ENCODE results near the gene TRPM3.
"Not testable (repeated sequence)": the region's sequence is repeated elsewhere in the genome, so short reads cannot be mapped to it uniquely, and the experiment has no call there.

The TRPM3 gene

DNA sequence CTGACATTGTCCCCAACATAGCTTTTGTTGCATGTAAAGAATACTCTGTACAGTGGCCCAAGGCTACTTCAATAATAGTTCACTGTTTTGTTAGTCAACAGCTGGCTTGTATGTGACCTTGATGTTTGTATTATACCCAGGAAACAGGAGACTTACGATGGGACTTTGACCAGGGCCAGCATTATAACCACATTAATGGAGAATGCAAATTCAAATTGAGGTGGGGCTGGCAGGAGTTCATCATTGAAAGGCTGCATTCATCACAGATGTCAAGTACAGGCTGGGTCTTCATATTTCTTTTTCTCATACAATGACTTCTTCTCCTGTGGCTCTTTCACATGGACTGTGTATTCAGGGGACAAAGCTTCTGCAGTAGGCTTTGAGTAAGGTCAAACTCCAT, 414.6 kb downstream of the TRPM3 start:
- DNase-seq, result not testable (repeated sequence)

DNA sequence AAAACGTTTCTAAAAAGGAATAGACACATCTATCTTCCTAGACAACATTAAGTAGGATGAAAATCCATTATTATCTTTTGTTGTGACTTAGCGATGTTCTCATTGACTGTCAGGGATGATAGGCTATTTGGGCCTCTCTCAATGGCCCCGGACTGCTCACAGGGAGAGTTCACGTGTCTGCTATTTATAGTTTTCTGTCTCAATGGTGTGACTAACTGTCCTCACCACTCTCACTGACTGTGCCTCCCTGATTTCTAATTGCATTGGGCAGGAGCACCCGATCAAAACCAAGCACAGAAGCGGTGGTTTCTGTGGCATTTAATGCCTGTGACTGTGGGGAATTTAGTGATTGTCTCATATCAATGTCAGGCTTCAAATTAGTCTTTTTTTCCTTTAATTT, 420.3 kb downstream of the TRPM3 start:
- DNase-seq, result no peak

DNA sequence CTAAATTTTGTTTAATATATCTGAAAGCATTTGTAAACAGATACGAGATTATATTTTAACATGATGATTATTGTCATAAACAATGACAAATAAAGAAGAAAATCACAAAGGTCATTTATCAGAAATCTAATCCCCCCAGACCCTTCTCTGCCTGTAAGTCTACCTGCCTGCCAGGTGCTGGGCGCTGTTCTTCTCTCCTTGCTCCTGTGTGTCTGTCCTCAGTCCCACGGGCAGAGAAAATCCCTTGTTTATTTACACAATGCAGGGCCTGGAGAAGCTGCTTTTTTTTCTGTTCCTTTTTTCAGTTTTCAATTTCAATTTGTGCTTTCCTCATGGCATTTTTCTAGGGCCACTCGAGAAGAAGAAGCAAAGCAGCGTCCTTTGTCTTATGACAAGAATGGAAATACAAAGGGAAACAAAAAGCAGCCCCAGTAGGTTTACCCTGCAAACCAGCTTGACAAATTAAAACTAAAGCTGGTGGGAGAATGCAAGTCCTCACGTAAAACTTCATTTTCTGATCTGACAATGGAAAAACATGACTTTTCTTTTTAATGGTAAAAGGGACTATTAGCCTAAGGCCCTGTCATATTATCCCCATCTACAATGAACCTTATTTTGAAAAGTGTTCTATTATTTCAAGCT, 424.6 kb downstream of the TRPM3 start:
- DNase-seq, result no peak

DNA sequence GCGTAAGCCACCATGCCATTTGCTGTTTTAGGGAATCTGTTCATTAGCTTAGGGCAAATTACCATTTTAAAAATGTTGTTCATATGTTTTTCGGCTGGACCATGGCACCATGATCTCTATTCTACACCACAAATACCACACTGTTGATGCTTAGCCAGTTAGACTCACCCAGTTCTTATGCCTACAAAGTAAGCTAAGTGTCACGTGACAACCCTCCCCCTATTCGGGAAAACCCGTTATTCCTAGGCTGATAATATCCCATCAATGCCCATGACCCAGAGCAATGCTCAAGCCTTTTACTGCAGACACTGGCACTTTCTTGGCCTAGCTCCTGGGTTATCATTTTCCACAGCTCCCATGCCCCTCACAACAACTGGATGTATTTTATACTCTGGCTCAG, 426.7 kb downstream of the TRPM3 start:
- no peak for DNase-seq

DNA sequence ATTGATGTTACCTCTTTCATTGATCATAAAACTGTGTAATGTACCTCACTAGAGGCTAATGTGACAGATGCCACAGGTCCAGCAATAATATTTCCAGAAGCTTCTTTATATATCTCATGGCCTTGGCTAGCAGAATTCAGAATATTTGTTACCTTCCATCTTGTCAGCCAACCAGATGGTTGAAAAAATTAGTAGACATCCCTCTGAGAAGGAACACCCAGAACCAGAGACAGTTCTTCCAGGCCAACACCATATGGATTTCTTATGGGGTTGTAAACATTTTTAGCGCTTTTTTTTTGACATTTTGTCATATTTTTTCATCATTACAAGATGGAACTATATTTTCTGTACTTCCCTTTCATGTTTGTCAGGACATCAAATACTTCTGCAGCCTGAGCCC, 428.2 kb downstream of the TRPM3 start:
- no peak for DNase-seq

DNA sequence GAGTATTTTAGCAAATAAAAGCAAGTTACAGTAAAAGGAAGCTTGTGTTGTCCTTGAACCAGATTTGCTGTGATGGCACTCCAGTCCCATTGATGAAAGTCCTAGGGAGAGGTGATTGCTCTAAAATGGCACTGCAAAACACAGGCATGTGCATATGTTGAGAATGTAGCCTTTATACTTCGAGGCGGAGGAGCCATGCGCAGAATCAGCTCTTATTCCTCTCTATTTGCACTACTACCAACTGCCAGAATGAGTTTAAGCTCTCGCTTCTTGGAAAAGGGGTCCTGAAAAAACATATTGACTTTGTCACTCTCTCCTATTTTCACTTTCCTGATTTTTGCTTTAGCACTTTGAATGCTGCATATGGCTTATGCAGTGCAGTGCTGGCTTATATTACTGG, 429.0 kb downstream of the TRPM3 start:
- DNase-seq, result no peak

DNA sequence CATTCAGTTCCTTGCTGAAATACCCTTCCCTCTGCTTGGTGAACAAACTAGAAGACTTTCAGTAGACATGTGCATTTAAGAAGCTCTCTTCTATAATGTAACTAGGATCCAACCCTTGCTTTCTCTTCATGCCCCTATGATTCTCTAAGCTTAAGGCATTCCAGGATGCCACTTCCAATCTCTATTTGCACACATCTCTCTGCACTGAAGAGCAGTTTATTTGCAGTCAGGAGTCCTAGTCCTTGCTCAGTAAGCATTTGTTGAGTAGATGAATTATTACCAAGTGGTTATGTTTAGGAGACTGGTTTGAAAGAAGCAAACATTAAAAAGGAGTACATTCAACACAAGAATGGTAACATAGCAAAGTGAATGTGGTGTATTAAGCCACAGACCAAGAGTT, 432.7 kb downstream of the TRPM3 start:
- no peak for DNase-seq

DNA sequence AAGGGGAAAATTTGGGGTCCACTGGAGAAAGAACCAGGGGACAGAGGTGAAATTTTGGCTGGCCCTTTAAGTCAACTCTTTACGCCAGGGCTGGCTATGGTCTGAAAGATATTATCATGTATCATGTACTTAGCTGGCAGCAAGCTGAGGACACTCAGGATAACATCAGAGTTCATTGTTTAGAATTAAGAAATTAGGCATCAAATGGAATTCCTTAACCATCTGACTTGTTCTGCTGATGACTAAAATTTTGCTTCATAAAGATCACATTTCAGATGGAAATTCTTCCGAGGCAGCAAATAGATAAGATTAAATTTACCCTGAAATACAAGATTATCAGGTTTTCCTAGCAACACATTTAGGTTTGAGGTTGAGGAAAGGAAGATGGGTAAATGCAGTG, 437.6 kb downstream of the TRPM3 start:
- no peak for DNase-seq

DNA sequence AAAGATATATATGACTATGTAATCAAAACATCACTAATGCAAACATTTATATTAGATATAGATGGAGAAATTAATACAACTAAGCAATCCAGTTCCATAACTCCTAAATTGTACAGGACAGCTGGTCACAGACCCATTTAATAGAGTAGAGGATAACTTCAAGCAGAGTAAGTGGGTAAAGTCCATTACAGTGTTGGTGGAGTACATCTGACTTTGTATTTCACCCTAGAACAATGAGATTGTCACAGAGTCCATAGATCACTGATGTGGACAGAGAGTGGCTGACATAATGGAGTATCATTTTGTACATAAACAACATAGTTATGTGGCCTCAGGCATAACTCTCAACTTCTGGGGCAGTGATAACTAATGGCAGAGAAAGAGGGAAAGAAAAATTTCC, 439.1 kb downstream of the TRPM3 start:
- DNase-seq, result no peak

DNA sequence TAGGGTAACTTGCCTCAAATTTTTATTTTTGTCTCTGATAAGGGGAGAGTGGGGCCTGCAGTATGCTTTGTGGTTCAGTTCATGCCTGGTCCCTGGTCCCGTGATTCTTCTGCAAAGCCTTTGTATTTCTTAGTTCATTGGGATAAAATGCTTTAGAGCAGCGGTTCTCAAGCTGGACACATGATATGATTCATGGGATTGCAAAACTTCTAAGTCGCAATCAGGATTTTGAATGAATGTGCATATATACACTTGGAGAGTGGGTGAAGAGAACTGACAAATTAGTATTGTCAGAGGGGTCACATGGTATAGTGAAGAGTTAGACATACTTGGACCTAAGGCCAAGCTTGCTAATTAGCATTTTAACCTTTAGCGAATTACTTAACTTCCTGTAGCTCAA, 441.6 kb downstream of the TRPM3 start:
- no peak for DNase-seq

DNA sequence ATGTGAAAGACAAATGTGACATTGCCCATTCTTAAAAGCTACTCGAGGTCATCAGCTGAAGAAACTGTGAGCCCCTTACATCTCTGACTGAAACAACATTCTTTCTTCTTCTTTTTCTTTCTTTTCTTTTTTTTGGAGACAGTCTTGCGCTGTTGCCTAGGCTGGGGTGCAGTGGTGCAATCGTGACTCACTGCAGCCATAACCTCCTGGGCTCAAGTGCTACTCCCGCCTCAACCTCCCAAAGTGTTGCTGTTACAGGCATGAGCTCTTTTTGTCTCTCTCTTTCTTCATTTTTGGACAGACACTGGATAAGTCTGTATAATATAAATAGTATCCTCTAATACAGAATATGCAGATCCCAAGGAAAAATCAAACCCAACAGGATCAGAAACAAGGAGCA, 443.3 kb downstream of the TRPM3 start:
- DNase-seq, result no peak

DNA sequence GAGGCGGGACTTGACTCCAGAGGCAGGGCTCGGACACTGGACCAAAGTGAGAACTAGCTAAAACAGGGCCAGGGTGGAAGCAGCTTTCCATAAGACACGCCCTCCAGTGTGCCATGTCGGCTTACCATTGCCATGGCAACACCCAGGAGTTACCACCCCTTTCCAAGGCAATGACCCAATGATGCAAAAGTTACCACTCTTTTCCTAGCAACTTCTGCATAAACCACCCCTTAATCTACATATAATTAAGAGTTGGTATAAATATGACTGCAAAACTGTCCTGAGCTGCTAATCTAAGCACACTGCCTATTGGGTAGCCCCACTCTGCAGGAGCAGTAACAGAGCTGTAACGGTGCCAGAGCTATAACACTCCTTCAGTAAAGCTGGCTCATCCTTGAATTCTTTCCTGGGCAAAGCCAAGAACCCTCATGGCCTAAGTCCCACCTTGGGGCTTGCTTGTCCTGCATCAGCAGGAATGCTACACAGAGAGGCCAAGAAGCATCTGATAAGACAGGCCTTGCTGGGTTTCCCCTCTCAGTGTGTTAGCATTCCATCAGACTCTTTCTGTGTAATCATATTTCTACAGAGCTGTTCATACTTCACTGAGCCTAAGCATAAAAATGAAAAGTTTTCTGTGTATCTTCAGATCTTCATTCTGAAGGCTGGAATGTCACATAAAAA, 444.2 kb downstream of the TRPM3 start:
- no peak for DNase-seq

DNA sequence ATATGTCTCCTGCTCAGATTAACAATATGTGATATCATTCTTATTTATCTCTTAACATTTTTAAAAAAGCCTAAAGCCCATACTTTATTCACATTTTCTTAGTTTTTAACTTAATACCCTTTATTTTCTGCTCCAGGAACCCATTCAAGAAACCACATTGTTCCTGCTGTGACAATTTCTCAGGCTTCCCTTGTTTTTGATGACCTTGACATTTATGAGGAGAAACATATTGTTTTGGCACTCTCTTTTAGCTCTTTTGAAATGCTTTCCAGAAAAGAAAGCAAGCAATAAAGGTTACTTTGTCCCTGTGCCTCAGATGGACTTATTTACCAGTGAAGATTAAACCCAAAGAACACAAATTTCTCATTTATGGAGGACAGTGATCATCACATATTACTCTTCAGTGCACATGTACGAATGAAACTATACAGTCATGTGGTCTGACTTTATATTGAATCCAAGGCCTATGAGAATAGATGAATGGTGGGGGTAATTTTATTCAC, 445.5 kb downstream of the TRPM3 start:
- DNase-seq, result no peak

DNA sequence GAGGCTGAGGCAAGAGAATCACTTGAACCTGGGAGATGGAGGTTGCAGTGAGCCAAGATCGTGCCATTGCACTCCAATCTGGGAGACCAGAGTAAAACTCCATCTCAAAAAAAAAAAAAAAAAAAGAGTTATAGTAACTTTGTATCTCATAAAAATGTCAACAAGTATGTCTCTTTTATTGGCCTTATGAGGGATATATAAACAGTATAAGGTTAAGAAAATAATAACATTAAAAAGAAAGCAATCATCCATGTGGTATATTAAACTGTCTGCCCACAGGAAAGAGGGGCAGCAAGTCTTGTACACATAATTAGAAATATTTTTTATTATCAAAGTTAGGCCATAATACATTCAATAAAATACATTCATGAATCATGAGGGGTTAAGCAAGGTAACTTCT, 447.6 kb downstream of the TRPM3 start:
- no peak for DNase-seq

DNA sequence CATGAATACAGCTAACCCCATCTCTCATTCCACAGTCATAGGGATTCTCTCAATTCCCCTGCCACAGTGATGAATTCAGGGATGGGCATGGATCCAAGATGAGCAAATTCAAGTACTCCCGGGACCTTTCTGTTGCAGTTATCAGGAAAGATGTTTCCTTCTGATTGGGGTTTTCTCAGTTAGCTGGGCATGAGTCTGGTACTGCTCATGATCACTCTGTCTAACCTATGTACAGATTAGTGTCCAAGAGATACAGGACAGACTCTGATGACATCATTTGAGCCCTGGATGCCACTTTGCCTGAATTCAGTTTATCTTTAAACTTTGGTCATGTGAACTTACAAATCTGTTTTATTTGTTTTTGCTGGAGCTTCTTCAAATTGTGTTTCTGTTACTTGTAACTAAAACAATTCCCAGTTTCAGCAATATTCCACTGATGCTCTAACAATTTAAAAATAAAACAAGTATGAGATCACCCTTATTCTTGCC, 449.2 kb downstream of the TRPM3 start:
- DNase-seq, result no peak

DNA sequence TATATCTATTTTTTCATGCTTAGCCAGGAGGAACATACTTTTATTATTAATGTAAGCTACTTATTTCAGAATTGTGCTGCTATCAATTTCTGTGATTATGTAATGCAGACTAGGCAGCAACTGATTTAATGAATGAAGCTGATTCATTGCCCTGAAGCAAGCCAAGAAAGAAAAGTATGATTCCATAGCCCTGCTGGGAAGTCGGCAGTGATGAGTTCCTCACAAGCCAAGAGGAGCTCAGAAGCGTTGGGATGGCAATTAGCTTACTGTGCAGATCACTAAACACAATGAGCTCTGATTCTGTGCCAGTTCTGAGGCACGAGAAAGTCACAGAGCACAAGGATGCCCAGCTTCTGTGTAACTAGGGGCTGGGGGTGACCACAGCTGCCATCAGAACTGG, 452.7 kb downstream of the TRPM3 start:
- DNase-seq, result no peak

DNA sequence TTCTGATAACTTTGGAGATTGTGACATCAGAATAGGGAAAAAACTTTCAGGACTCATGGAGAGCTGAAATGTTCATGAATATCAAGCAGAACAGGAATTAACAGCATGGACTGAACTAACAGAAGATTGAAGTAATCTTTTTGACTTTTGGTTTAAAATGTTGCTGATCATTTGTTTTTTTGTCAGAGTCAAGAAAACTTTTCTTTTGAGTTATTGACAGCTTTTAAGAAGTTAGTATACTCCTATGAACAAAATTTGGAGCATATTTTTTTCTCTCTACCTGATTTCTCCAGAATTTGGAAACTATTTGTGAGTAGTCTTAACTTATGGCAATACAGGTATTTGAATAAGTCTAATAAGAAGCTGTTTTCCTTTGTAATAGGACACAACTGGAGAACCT, 462.7 kb downstream of the TRPM3 start:
- DNase-seq, result no peak

DNA sequence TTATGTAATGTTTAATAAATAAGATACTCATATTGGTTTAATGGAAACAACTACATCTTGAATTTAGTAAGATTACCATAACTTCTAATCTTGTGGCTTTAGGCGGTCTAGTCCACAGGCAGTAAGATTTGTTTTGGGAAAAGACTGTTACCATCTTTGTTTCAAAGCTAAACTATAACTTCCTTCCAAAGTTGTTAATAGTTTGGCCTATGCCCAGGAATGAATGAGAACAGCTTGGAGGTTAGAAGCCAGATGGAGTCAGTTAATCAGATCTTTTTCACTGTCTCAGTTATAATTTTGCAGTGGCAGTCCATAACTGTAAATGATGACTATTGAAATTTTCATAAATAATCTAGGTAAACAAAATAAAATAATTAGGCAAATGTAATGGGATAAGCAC, 465.1 kb downstream of the TRPM3 start:
- DNase-seq, result no peak

DNA sequence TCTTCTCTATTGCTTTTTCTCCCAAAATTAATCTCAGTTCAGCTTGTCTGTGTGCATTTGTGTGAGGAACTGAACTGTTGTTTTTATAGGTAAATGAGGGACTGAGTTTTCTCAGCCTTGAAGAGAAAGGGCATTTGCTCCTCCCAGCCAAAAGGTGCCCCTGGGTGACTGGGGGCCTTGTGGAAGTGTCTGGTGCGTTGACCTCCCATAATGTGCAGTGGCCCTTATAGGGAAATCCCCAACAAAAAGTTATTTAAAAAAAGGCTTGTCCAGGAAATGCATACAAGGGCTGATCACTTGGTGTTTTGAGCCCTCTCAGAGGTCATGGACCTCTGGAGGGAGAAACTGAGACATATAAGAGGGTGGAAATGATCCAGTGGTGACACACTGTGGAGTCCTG, 467.3 kb downstream of the TRPM3 start:
- DNase-seq, result no peak

DNA sequence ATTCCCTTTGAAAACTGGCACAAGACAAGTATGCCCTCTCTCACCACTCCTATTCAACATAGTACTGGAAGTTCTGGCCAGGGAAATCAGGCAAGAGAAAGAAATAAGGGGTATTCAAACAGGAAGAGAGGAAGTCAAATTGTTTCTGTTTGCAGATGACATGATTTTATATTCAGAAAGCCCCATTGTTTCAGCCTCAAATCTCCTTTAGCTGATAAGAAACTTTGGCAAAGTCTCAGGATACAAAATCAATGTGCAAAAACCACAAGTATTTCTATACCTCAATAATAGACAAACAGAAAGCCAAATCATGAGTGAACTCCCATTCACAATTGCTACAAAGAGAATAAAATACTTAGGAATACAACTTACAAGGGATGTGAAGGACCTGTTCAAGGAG, 476.8 kb downstream of the TRPM3 start:
- not testable (repeated sequence) for DNase-seq

DNA sequence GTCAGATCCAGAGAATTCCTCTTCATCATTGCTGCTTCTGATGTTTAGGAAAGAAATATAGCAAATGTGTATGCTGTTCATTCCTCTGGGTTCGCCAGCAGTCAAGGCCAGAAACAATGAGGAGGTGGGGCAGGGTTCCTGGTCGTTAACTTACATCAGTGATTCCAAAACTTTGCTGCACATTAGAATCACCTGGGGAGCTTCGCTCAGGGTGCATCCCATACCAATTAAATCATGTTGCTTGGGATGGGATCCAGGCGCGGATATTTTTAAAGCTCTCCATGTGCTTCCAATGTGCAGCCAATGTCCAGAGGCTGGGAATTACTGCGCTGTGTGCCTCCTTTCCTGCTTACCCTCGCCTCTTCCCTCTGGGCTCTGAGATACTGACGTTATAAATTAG, 479.1 kb downstream of the TRPM3 start:
- no peak for DNase-seq

DNA sequence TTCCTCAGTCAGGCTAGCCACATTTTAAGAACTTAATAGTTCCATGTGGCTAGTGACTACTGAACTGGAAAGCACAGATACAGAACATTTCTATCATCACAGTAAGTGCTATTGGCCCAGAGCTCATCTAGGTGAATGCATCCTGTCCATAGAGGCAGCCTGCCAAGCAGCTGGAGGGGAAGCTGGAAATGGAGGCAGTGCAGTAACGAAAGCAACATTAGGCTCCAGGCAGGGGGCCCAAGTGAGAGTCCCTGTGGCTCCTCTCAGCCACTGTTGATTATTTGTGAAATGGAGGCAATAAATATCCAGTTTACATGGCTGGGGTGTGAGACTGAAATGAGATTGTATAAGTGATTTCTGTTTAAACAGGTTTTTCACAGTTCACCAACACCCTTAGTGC, 479.8 kb downstream of the TRPM3 start:
- no peak for DNase-seq

DNA sequence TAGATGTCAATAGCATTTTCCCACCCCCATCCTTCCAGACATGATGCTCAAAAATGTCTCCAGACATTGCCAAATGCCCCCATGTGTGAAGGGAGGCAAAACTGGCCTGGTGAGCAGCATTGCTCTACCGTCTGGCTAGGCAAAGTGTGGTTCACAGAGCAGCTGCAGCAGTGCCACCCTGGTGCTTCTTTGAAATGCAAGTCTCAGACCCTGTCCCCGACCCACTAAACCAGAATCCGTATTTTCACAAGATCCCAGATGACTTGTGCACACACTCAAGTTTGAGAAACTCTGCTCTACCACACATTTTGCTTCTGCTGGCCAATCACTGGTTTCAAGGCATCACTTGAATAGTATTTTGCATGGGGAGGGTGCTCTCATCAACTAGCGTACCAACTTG, 480.4 kb downstream of the TRPM3 start:
- no peak for DNase-seq

DNA sequence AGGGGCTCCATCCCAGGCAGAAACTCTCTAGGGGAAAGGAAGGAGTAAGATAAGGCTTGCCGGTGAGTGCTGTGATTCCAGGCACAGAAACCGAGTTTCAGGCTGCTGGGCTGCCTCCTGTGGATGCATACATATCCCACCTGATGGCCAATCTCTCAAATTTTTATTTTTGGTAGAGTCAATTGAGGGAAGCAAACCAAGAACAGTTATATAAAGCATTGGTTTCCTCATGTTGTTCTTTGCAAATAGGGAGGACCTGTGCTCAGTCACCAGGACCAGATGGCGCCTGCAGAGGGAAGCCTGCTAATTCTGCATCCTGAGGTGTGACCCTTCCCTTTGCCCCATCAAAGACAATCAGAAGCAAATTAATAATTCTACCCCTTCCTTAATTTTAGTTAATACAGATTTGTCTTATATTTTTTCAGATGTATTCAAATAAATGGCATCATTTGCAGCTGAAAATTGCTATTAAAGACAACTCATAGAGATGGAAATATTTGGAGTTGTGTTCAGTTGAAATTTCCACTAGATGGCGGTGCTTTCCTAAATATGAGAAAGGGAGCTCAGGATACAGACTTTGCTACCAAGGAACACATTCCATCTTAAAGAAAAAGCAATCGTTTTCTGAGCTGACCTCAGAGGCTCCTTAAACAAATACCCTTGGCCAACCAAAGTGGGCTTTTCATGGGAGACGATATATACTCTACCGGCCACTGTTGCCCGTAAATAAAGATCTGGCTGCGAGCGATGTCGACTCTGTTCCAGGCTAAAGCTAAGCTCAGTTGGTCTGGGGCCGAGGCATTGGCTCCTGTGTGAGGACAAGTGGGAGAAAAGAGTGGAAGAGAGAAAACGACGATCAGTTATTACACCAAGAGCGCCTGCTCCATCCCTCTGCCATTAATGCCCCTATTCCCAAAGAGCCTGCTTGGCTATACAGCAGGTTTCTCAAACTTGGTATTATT, 481.3 kb downstream of the TRPM3 start:
- DNase-seq, result peak; percentile 25
